Mucosa of rectum (tissue), 2 donors: ENCODE measurements around the gene RBM22.

Experiments
- H3K27ac ChIP-seq, 2 donors: one replicate each; pipeline ENCODE4 v1.7.0; 2013; ENCODE audit warnings: inconsistent platforms in 2 of 2, low read depth in 2 of 2, low read length in 2 of 2
- H3K27me3 ChIP-seq, 2 donors: one replicate each; pipeline ENCODE4 v1.7.0; 2013; ENCODE audit warnings: low read length in 2 of 2; ENCODE audit not compliant: control insufficient read depth in 2 of 2, insufficient read depth in 2 of 2
- H3K36me3 ChIP-seq, 2 donors: one replicate each; pipeline ENCODE4 v1.7.0; 2013; ENCODE audit warnings: low read length in 2 of 2; ENCODE audit not compliant: control insufficient read depth in 2 of 2, insufficient read depth in 2 of 2
- H3K4me1 ChIP-seq, 2 donors: one replicate each; pipeline ENCODE4 v1.7.0; 2013; ENCODE audit warnings: low read length in 2 of 2, mild to moderate bottlenecking in 1 of 2; ENCODE audit not compliant: control insufficient read depth in 2 of 2, insufficient read depth in 2 of 2
- H3K4me3 ChIP-seq, 2 donors: one replicate each; pipeline ENCODE4 v1.7.0; 2013; ENCODE audit warnings: low read length in 2 of 2
- H3K9ac ChIP-seq, 2 donors: one replicate each; pipeline ENCODE4 v1.7.0; 2013; ENCODE audit warnings: low read length in 2 of 2, low read depth in 1 of 2, mild to moderate bottlenecking in 1 of 2
- H3K9me3 ChIP-seq, 2 donors: one replicate each; pipeline ENCODE4 v1.7.0; 2013; ENCODE audit warnings: low read length in 2 of 2; ENCODE audit not compliant: control insufficient read depth in 2 of 2
- donor health status: healthy.
- donor health status: Normal muscosa, but diverticular disease.

Gene RBM22

GRCh38 chr5:150655221-150655620, 45.6 kb downstream of the RBM22 start:
- H3K9ac ChIP-seq = no peak overlapping the region
- no peak overlapping the region for H3K27ac ChIP-seq
- no peak overlapping the region for H3K4me3 ChIP-seq
- no peaks in the 10 kb centered on the region for H3K9me3 ChIP-seq
- no peaks in the 10 kb centered on the region for H3K27me3 ChIP-seq
- H3K4me1 ChIP-seq = peaks cover 12 to 14% of the 10 kb centered on the region in 2 donors
- H3K36me3 ChIP-seq = peaks cover 2 to 10% of the 10 kb centered on the region in 2 donors

- H3K36me3 ChIP-seq = peaks cover 3 to 17% of the 10 kb centered on the region in 2 donors
- H3K4me3 ChIP-seq = no peak overlapping the region
- H3K27ac ChIP-seq = no peak overlapping the region
- H3K9me3 ChIP-seq = no peaks in the 10 kb centered on the region
- no peak overlapping the region for H3K9ac ChIP-seq
- H3K4me1 ChIP-seq = peaks cover 12 to 14% of the 10 kb centered on the region in 2 donors
- no peaks in the 10 kb centered on the region for H3K27me3 ChIP-seq
Observed at GRCh38 chr5:150653762-150654556, 46.9 kb downstream of the RBM22 start.

GRCh38 chr5:150653145-150653761, 47.6 kb downstream of the RBM22 start:
- no peak overlapping the region for H3K4me3 ChIP-seq
- no peak overlapping the region for H3K27ac ChIP-seq
- H3K9ac ChIP-seq = no peak overlapping the region
- H3K9me3 ChIP-seq = no peaks in the 10 kb centered on the region
- H3K36me3 ChIP-seq = peaks cover 7 to 21% of the 10 kb centered on the region in 2 donors
- peaks cover 12 to 14% of the 10 kb centered on the region in 2 donors for H3K4me1 ChIP-seq
- no peaks in the 10 kb centered on the region for H3K27me3 ChIP-seq

- H3K27ac ChIP-seq = no peak overlapping the region
- H3K9ac ChIP-seq = no peak overlapping the region
- H3K9me3 ChIP-seq = no peaks in the 10 kb centered on the region
Observed at GRCh38 chr5:150651924-150652671, 48.8 kb downstream of the RBM22 start.

GRCh38 chr5:150651382-150651781, 49.5 kb downstream of the RBM22 start:
- no peak overlapping the region for H3K9ac ChIP-seq
- H3K36me3 ChIP-seq = peaks cover 9 to 23% of the 10 kb centered on the region in 2 donors
- H3K4me3 ChIP-seq = no peak overlapping the region
- H3K9me3 ChIP-seq = no peaks in the 10 kb centered on the region
- H3K27me3 ChIP-seq = no peaks in the 10 kb centered on the region
- H3K4me1 ChIP-seq = peaks cover 4 to 8% of the 10 kb centered on the region in 2 donors
- no peak overlapping the region for H3K27ac ChIP-seq

More at GRCh38 chr5:150651924-150652671, 48.8 kb downstream of the RBM22 start:
- no peak overlapping the region for H3K4me3 ChIP-seq
- peaks cover 9 to 23% of the 10 kb centered on the region in 2 donors for H3K36me3 ChIP-seq
- no peaks in the 10 kb centered on the region for H3K27me3 ChIP-seq
- H3K4me1 ChIP-seq = peaks cover 6 to 11% of the 10 kb centered on the region in 2 donors

GRCh38 chr5:150650021-150651006, 50.5 kb downstream of the RBM22 start:
- Histone ChIP-seq H3K27me3 (no peaks in the 10 kb centered on the region), H3K4me1 (peaks cover 2 to 4% of the 10 kb centered on the region in 2 donors), H3K9me3 (no peaks in the 10 kb centered on the region), H3K27ac (no peak overlapping the region), H3K36me3 (peaks cover 9 to 23% of the 10 kb centered on the region in 2 donors), H3K4me3 (no peak overlapping the region), H3K9ac (no peak overlapping the region)

- peaks cover 9 to 23% of the 10 kb centered on the region in 2 donors for H3K36me3 ChIP-seq
Observed at GRCh38 chr5:150649108-150650020, 51.5 kb downstream of the RBM22 start.

GRCh38 chr5:150648294-150649107, 52.4 kb downstream of the RBM22 start:
- no peak overlapping the region for H3K27ac ChIP-seq
- H3K9me3 ChIP-seq = no peaks in the 10 kb centered on the region
- no peaks in the 10 kb centered on the region for H3K27me3 ChIP-seq
- no peak overlapping the region for H3K4me3 ChIP-seq
- H3K4me1 ChIP-seq = peaks cover 2 to 9% of the 10 kb centered on the region in 2 donors
- peaks cover 9 to 23% of the 10 kb centered on the region in 2 donors for H3K36me3 ChIP-seq
- no peak overlapping the region for H3K9ac ChIP-seq

More at GRCh38 chr5:150649108-150650020, 51.5 kb downstream of the RBM22 start:
- Histone ChIP-seq H3K4me3 (no peak overlapping the region), H3K9me3 (no peaks in the 10 kb centered on the region), H3K27ac (no peak overlapping the region), H3K27me3 (no peaks in the 10 kb centered on the region), H3K4me1 (peaks cover 4 to 5% of the 10 kb centered on the region in 2 donors), H3K9ac (no peak overlapping the region)
